ENCODE measurements around the gene PON3.

DNA sequence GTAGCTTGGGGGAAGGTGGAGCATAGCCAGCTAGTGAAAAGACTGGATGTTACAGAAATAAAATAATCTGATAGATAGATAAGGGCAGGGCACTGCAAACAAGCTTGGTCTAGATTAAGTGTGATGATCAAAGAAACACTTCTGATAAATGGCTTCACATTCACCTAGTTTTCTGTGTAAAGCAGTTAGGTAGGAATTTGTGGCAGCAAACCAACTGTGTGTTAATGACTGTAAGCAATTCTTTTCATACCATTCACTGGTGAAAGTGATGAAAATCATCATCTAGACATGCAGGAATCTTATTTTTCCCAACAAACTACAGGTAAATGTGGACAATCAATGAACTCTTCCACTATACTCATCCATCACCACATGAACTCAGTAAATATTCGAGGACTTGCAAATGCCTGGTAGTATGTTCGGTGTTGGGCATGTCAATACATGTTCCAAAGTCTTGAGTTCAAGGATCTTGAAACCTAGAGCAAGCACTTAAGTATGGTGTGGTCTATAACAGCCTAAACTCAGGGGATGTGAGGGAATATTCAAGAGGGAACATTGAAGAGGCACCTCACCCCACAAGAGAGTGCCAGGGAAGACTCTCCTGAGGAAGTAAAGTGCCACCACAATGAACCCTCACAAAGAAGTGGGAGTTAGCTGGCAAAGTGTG lies 20.5 kb downstream of the PON3 start:
- TF ChIP-seq, protein P1, sequence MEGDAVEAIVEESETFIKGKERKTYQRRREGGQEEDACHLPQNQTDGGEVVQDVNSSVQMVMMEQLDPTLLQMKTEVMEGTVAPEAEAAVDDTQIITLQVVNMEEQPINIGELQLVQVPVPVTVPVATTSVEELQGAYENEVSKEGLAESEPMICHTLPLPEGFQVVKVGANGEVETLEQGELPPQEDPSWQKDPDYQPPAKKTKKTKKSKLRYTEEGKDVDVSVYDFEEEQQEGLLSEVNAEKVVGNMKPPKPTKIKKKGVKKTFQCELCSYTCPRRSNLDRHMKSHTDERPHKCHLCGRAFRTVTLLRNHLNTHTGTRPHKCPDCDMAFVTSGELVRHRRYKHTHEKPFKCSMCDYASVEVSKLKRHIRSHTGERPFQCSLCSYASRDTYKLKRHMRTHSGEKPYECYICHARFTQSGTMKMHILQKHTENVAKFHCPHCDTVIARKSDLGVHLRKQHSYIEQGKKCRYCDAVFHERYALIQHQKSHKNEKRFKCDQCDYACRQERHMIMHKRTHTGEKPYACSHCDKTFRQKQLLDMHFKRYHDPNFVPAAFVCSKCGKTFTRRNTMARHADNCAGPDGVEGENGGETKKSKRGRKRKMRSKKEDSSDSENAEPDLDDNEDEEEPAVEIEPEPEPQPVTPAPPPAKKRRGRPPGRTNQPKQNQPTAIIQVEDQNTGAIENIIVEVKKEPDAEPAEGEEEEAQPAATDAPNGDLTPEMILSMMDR (IDR thresholded peaks at IDR 0.05), result no peak
- TF ChIP-seq EZH2phosphoT487 (IDR thresholded peaks at IDR 0.05) (no peak), EZH2 (IDR thresholded peaks at IDR 0.05) (no peak)

Data from neural progenitor cell (in vitro differentiated cells).